ENCODE results near the gene SUGCT.
"Not testable (repeated sequence)": the region's sequence is repeated elsewhere in the genome, so short reads cannot be mapped to it uniquely, and the experiment has no call there.

Gene SUGCT

GRCh38 chr7:40141916-40142315 is 7.1 kb downstream of the SUGCT start:
- not testable (repeated sequence) for DNase-seq

GRCh38 chr7:40145596-40146130 is 10.9 kb downstream of the SUGCT start:
- not testable (repeated sequence) for DNase-seq

- DNase-seq = no peak
Observed at GRCh38 chr7:40147371-40148246, 12.8 kb downstream of the SUGCT start.

GRCh38 chr7:40148247-40148580 is 13.4 kb downstream of the SUGCT start:
- DNase-seq = not testable (repeated sequence)

GRCh38 chr7:40148671-40149070 is 13.9 kb downstream of the SUGCT start:
- DNase-seq = no peak

GRCh38 chr7:40151504-40151903 is 16.7 kb downstream of the SUGCT start:
- DNase-seq = no peak

GRCh38 chr7:40156988-40157387 is 22.2 kb downstream of the SUGCT start:
- no peak for DNase-seq

- no peak for DNase-seq
Observed at GRCh38 chr7:40162516-40162915, 27.7 kb downstream of the SUGCT start.

GRCh38 chr7:40165216-40165615 is 30.4 kb downstream of the SUGCT start:
- DNase-seq = no peak

- DNase-seq = no peak
Observed at GRCh38 chr7:40167291-40167690, 32.5 kb downstream of the SUGCT start.

- DNase-seq = not testable (repeated sequence)
Observed at GRCh38 chr7:40168266-40168665, 33.5 kb downstream of the SUGCT start.

GRCh38 chr7:40173121-40173520 is 38.3 kb downstream of the SUGCT start:
- not testable (repeated sequence) for DNase-seq

GRCh38 chr7:40175256-40175655 is 40.5 kb downstream of the SUGCT start:
- not testable (repeated sequence) for DNase-seq

GRCh38 chr7:40175725-40176510 is 41.1 kb downstream of the SUGCT start:
- DNase-seq = no peak

- no peak for DNase-seq
Observed at GRCh38 chr7:40177071-40177470, 42.3 kb downstream of the SUGCT start.

GRCh38 chr7:40182452-40182851 is 47.6 kb downstream of the SUGCT start:
- DNase-seq = no peak

GRCh38 chr7:40186586-40186985 is 51.8 kb downstream of the SUGCT start:
- no peak for DNase-seq

GRCh38 chr7:40192036-40192435 is 57.2 kb downstream of the SUGCT start:
- DNase-seq = no peak

GRCh38 chr7:40194745-40195144 is 59.9 kb downstream of the SUGCT start:
- no peak for DNase-seq

GRCh38 chr7:40197527-40197926 is 62.7 kb downstream of the SUGCT start:
- DNase-seq = no peak

- DNase-seq = no peak
Observed at GRCh38 chr7:40199076-40199802, 64.4 kb downstream of the SUGCT start.

- no peak for DNase-seq
Observed at GRCh38 chr7:40200791-40201190, 66.0 kb downstream of the SUGCT start.

GRCh38 chr7:40202851-40203250 is 68.0 kb downstream of the SUGCT start:
- DNase-seq = no peak

Data from islet precursor cell (in vitro differentiated cells).